LNCaP clone FGC (cell line): ENCODE results near the gene UIMC1.

ENCODE experiments used
- DNase-seq: peaks from one replicate; pipeline ENCODE4 v3.0.0-alpha.2; 2011; ENCODE audit warnings: low read depth
- H3K4me3 ChIP-seq: 2 replicates; pipeline ENCODE4 v1.5.1; 2011; ENCODE audit warnings: mild to moderate bottlenecking, low read depth, low read length, control low read depth
- CTCF ChIP-seq: IDR thresholded peaks from 2 replicates; pipeline ENCODE4 v1.5.1; 2012; ENCODE audit warnings: mild to moderate bottlenecking; ENCODE audit not compliant: control insufficient read depth, insufficient read depth; ENCODE audit errors: extremely low read depth

The UIMC1 gene

GRCh38 chr5:177041936-177042335, 35.4 kb upstream of the UIMC1 start:
- no peak overlapping the region for H3K4me3 ChIP-seq
- no peak for TF ChIP-seq CTCF
- no peak for DNase-seq

GRCh38 chr5:177040814-177041420, 34.3 kb upstream of the UIMC1 start:
- no peak overlapping the region for H3K4me3 ChIP-seq
- no peak for DNase-seq
- no peak for TF ChIP-seq CTCF

DNA sequence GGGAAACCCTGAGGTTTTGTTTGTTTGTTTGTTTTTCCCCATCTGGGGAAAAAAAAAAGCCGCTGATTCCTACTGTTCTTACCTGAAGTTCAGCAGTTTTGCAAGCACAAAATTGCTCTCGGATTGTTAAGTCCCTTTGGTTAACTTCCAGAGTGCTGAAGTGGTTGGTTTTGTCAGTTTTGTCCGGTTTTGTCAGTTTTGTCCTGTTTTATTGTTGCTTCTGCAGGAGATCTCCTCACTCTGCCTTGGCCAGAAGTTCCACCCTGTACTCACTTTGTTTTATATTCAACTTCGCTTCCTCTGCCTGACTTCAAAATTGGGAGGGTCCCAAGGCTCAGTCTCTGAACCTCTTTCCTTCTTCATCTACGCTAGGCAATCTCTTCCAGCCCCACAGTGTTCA, 30.3 kb upstream of the UIMC1 start:
- DNase-seq = no peak
- no peak for TF ChIP-seq CTCF
- H3K4me3 ChIP-seq = no peak overlapping the region

DNA sequence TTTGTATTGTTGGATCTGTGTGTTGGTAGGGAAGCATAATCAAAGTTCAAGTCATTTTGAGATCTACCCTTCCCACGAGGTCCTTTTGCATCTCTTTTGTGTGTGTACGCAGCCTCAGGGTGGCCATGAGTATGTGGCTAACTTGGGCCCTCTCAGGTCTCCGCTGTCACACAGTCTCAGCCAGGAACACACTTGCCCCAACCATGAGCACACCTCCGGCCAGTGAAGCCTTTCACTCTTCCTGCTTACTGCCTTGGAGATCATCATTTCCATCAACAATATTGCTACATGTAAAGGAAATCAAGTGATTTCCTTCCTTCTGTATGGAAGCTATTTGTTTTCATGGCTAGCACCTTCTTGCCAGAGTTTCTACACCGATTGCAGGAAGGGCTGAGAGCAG, 29.9 kb upstream of the UIMC1 start:
- TF ChIP-seq CTCF = no peak
- H3K4me3 ChIP-seq = no peak overlapping the region
- DNase-seq = no peak

- TF ChIP-seq CTCF = no peak
- DNase-seq = no peak
- H3K4me3 ChIP-seq = no peak overlapping the region
Measured at GRCh38 chr5:177035976-177036375, 29.4 kb upstream of the UIMC1 start.

- TF ChIP-seq CTCF = no peak
- no peak overlapping the region for H3K4me3 ChIP-seq
- no peak for DNase-seq
Measured at GRCh38 chr5:177029498-177029897, 22.9 kb upstream of the UIMC1 start.

- TF ChIP-seq CTCF = no peak
- no peak overlapping the region for H3K4me3 ChIP-seq
- DNase-seq = no peak
Measured at GRCh38 chr5:177027665-177028064, 21.1 kb upstream of the UIMC1 start.
